ENCODE results near the gene LRRC8D.
"Not testable (repeated sequence)": the region's sequence is repeated elsewhere in the genome, so short reads cannot be mapped to it uniquely, and the experiment has no call there.

Gene LRRC8D

DNA sequence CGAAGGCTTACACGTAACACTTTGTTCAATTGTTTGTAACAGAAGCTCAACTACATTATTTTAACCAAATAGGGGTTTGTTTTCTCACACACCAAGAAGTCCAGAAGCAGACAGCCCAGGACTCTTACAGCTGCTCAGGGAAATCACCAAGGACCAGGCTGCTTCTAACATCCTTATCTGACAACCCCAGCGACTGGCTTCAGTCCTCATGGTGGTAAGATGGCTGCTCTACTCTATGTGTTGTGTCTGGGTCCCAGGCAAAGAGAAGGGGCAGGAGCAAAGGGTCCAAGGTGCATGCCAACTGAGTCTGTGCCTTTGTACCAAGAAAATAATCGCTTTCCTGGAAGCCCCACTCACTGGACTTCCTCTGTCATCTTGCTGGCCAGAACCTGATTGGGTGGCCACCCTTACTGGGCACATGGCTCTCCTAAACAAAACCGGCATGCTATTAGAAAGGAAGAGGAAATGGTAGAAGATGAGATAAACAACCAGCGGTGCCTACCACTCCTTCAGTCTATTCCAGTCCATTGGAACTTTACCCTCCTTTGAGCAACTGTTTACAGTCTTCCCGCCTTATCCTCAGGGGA lies 34.1 kb upstream of the LRRC8D start:
- H3K4me3 ChIP-seq (ENCODE audit: low read depth, low read length), result no peak overlapping the region
- no peak for TF ChIP-seq CTCF (IDR thresholded peaks at IDR 0.05; ENCODE audit: insufficient read depth, low read depth, low read length, missing control alignments)
- no peak for DNase-seq (ENCODE audit: low read depth)

DNA sequence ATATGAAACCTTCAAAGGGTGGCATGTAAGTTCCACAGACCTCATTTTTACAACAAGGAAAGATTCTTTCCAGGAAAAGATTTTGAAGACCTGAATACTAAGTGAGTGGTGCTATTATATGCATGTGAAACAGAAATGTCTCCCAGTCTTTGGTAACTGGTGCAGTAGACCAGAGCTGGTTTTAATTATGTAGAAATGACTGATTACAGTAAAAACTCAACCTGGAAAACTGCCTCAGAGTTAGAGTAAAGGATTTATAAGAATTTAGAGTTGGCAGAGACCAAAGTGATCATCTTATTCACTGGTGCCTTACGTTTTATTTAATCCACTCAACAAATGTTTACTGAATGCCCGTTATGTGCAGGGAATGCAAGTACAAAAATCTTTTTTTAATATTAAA lies 30.2 kb upstream of the LRRC8D start:
- no peak for DNase-seq (ENCODE audit: low read depth)
- H3K4me3 ChIP-seq (ENCODE audit: low read depth, low read length), result no peak overlapping the region
- no peak for TF ChIP-seq CTCF (IDR thresholded peaks at IDR 0.05; ENCODE audit: insufficient read depth, low read depth, low read length, missing control alignments)

- no peak for TF ChIP-seq CTCF (IDR thresholded peaks at IDR 0.05; ENCODE audit: insufficient read depth, low read depth, low read length, missing control alignments)
- no peak overlapping the region for H3K4me3 ChIP-seq (ENCODE audit: low read depth, low read length)
These were observed 29.6 kb upstream of the LRRC8D start for GRCh38 chr1:89791064-89791726.

GRCh38 chr1:89794406-89794805 lies 26.4 kb upstream of the LRRC8D start:
- no peak for DNase-seq (ENCODE audit: low read depth)
- no peak overlapping the region for H3K4me3 ChIP-seq (ENCODE audit: low read depth, low read length)
- no peak for TF ChIP-seq CTCF (IDR thresholded peaks at IDR 0.05; ENCODE audit: insufficient read depth, low read depth, low read length, missing control alignments)

More at GRCh38 chr1:89791064-89791726, 29.6 kb upstream of the LRRC8D start:
- no peak for DNase-seq (ENCODE audit: low read depth)

DNA sequence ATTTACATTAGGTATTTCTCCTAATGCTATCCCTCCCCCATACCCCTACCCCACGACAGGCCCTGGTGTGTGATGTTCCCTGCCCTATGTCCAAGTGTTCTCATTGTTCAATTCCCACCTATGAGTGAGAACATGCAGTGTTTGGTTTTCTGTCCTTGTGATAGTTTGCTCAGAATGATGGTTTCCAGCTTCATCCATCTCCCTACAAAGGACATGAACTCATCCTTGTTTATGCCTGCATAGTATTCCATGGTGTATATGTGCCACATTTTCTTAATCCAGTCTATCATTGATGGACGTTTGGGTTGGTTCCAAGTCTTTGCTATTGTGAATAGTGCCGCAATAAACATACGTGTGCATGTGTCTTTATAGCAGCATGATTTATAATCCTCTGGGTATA lies 25.3 kb upstream of the LRRC8D start:
- DNase-seq (ENCODE audit: low read depth); H3K4me3 ChIP-seq (ENCODE audit: low read depth, low read length): not testable (repeated sequence)

- H3K4me3 ChIP-seq (ENCODE audit: low read depth, low read length); DNase-seq (ENCODE audit: low read depth): not testable (repeated sequence)
These were observed 23.0 kb upstream of the LRRC8D start for GRCh38 chr1:89797876-89798275.

GRCh38 chr1:89799495-89799894 lies 21.3 kb upstream of the LRRC8D start:
- H3K4me3 ChIP-seq (ENCODE audit: low read depth, low read length), result no peak overlapping the region
- DNase-seq (ENCODE audit: low read depth), result peak; percentile 37
- TF ChIP-seq CTCF (IDR thresholded peaks at IDR 0.05; ENCODE audit: insufficient read depth, low read depth, low read length, missing control alignments), result no peak

- DNase-seq (ENCODE audit: low read depth), result peak; percentile 41
- H3K4me3 ChIP-seq (ENCODE audit: low read depth, low read length), result no peak overlapping the region
- no peak for TF ChIP-seq CTCF (IDR thresholded peaks at IDR 0.05; ENCODE audit: insufficient read depth, low read depth, low read length, missing control alignments)
These were observed 20.7 kb upstream of the LRRC8D start for GRCh38 chr1:89800022-89800655.
